ENCODE results near the gene RBBP7. TPM values are rescaled to one million over a fixed set of nuclear protein-coding genes. Genes with fewer than 3 reads are reported as not detected.

RBBP7 gene
- total RNA-seq, 1 donor from 2014 or later: 235 TPM

GRCh38 chrX:16796298-16796697 is 73.9 kb downstream of the RBBP7 start:
- no peak for TF ChIP-seq CTCF (IDR thresholded peaks at IDR 0.05; ENCODE audit: unreplicated experiment)
- no peak for DNase-seq (ENCODE audit: low spot score, unreplicated experiment)
- H3K36me3 Mint-ChIP-seq (ENCODE audit: insufficient read depth): peaks cover 7% of the 10 kb centered on the region
- no peak overlapping the region for H3K4me3 Mint-ChIP-seq (ENCODE audit: low read depth)
- no peaks in the 10 kb centered on the region for H3K9me3 Mint-ChIP-seq (ENCODE audit: low read depth)
- no peaks in the 10 kb centered on the region for H3K4me1 Mint-ChIP-seq (ENCODE audit: low read depth)
- no peaks in the 10 kb centered on the region for H3K27me3 Mint-ChIP-seq
- H3K27ac Mint-ChIP-seq: no peak overlapping the region

Other genes with a start within 250 kb of the RBBP7 start
- not detected in 2 replicates for gene S100G, start 220.2 kb downstream of the RBBP7 start, total RNA-seq
- 110 and 111 TPM in 2 replicates for gene CTPS2, start 157.7 kb downstream of the RBBP7 start, total RNA-seq
- 59.0 and 61.3 TPM in 2 replicates for gene SYAP1, start 150.8 kb downstream of the RBBP7 start, total RNA-seq
- 25.4 and 25.8 TPM in 2 replicates for gene TXLNG, start 83.9 kb downstream of the RBBP7 start, total RNA-seq
- 2.6 and 4.3 TPM in 2 replicates for gene REPS2, start 76.3 kb upstream of the RBBP7 start, total RNA-seq

Measured in progenitor cell of endocrine pancreas (in vitro differentiated cells).